OCI-LY1 (cell line): ENCODE measurements around the gene FAM149A.

Source experiments
- H2AFZ ChIP-seq: fragments of 200-600 bp; sonication (generic), shearing (Covaris generic); 2 replicates; pipeline ENCODE4 v1.6.0; 2014; ENCODE audit warnings: antibody characterized with exemption, mild to moderate bottlenecking, low read length
- H3F3A ChIP-seq: fragments of 200-600 bp; sonication (generic), shearing (Covaris generic); 2 replicates; pipeline ENCODE4 v1.6.0; 2014; ENCODE audit warnings: mild to moderate bottlenecking, antibody characterized with exemption, low read length, moderate library complexity; ENCODE audit not compliant: insufficient read depth
- H3K27ac ChIP-seq: fragments of 200-600 bp; sonication (generic); 2 replicates; pipeline ENCODE4 v1.5.1; 2014; ENCODE audit warnings: low read length, mixed run types, mild to moderate bottlenecking, low read depth; ENCODE audit not compliant: poor library complexity, severe bottlenecking
- H3K27me3 ChIP-seq: fragments of 200-600 bp; sonication (generic); 2 replicates; pipeline ENCODE4 v1.6.0; 2014; ENCODE audit warnings: antibody characterized with exemption, mild to moderate bottlenecking, low read length, moderate library complexity; ENCODE audit not compliant: insufficient read depth
- H3K36me3 ChIP-seq: fragments of 200-600 bp; sonication (generic); 2 replicates; pipeline ENCODE4 v1.6.1; 2014; ENCODE audit warnings: mild to moderate bottlenecking, antibody characterized with exemption, low read length, moderate library complexity, mixed read lengths; ENCODE audit not compliant: insufficient read depth
- H3K4me1 ChIP-seq: fragments of 200-600 bp; sonication (generic); 2 replicates; pipeline ENCODE4 v1.5.1; 2014; ENCODE audit warnings: mild to moderate bottlenecking, low read length, moderate library complexity; ENCODE audit not compliant: insufficient read depth, severe bottlenecking
- H3K4me2 ChIP-seq: fragments of 200-600 bp; sonication (generic), shearing (Covaris generic); 2 replicates; pipeline ENCODE4 v1.6.1; 2014; ENCODE audit warnings: low read length
- H3K4me3 ChIP-seq: fragments of 200-600 bp; sonication (generic); 2 replicates; pipeline ENCODE4 v1.5.1; 2014; ENCODE audit warnings: low read length, low read depth, mild to moderate bottlenecking, mixed read lengths; ENCODE audit not compliant: poor library complexity, severe bottlenecking
- H3K79me2 ChIP-seq: fragments of 200-600 bp; shearing (Covaris generic); 2 replicates; pipeline ENCODE4 v1.6.1; 2016; ENCODE audit warnings: mixed run types, low read length, mixed read lengths; ENCODE audit not compliant: insufficient read depth
- H3K9ac ChIP-seq: fragments of 200-600 bp; sonication (generic), shearing (Covaris generic); 2 replicates; pipeline ENCODE4 v1.6.1; 2014; ENCODE audit warnings: mild to moderate bottlenecking, low read length, mixed read lengths
- H3K9me2 ChIP-seq: fragments of 200-600 bp; sonication (generic), shearing (Covaris generic); 2 replicates; pipeline ENCODE4 v1.6.1; 2014; ENCODE audit warnings: low read depth, mild to moderate bottlenecking, low read length, mixed read lengths
- H3K9me3 ChIP-seq: fragments of 200-600 bp; shearing (Covaris generic); 2 replicates; pipeline ENCODE4 v1.6.1; 2014; ENCODE audit warnings: low read length, mixed read lengths
- H4K20me1 ChIP-seq: fragments of 200-600 bp; sonication (generic), shearing (Covaris generic); 2 replicates; pipeline ENCODE4 v1.6.0; 2016; ENCODE audit warnings: mild to moderate bottlenecking, low read length; ENCODE audit not compliant: insufficient read depth
- EZH2 ChIP-seq: fragments of 200-600 bp; sonication (generic), shearing (Covaris generic); IDR thresholded peaks from 2 replicates; pipeline ENCODE4 v1.8.0; 2017; ENCODE audit warnings: borderline replicate concordance, mixed run types, mild to moderate bottlenecking, antibody characterized with exemption, low read length, moderate library complexity, mixed read lengths
- TF ChIP-seq, protein P1 (sequence below): fragments of 200-600 bp; sonication (generic), shearing (Covaris generic); IDR thresholded peaks from 2 replicates; pipeline ENCODE4 v1.5.1; 2017; ENCODE audit warnings: mild to moderate bottlenecking, antibody characterized with exemption, low read length, moderate library complexity, mixed read lengths

The FAM149A gene

DNA sequence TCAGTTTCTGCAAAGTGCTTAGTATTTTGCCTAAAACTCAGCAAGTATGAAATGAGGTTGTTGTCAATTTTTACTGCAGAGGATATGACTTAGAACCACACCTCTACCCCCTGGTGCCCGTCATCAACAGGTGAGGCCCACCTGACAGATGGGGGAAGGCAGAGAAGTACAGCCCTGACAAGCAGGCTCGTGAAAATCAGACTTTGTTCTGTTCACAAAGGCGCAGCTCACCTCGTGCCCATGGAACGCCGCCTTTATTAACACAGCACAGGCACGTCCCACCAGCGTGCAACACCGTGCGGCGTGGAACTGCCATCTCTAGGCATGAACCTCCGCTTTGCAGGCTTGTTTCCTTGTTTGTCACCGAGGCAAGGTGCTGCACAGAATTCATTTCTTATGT lies 100.2 kb downstream of the FAM149A start:
- no peak overlapping the region for H2AFZ ChIP-seq
- H4K20me1 ChIP-seq, result no peaks in the 10 kb centered on the region
- H3K4me3 ChIP-seq, result no peak overlapping the region
- no peaks in the 10 kb centered on the region for H3K27me3 ChIP-seq
- H3K9me3 ChIP-seq, result 0 out of 2 replicates have a peak, but pooled peaks cover 3% of the 10 kb centered on the region
- no peaks in the 10 kb centered on the region for H3K9me2 ChIP-seq
- TF ChIP-seq EZH2, result no peak
- TF ChIP-seq, protein P1, sequence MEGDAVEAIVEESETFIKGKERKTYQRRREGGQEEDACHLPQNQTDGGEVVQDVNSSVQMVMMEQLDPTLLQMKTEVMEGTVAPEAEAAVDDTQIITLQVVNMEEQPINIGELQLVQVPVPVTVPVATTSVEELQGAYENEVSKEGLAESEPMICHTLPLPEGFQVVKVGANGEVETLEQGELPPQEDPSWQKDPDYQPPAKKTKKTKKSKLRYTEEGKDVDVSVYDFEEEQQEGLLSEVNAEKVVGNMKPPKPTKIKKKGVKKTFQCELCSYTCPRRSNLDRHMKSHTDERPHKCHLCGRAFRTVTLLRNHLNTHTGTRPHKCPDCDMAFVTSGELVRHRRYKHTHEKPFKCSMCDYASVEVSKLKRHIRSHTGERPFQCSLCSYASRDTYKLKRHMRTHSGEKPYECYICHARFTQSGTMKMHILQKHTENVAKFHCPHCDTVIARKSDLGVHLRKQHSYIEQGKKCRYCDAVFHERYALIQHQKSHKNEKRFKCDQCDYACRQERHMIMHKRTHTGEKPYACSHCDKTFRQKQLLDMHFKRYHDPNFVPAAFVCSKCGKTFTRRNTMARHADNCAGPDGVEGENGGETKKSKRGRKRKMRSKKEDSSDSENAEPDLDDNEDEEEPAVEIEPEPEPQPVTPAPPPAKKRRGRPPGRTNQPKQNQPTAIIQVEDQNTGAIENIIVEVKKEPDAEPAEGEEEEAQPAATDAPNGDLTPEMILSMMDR, result no peak
- no peaks in the 10 kb centered on the region for H3F3A ChIP-seq
- no peak overlapping the region for H3K9ac ChIP-seq
- H3K79me2 ChIP-seq, result no peaks in the 10 kb centered on the region
- no peaks in the 10 kb centered on the region; the same call in 1 of the 2 replicates for H3K36me3 ChIP-seq
- peaks cover 5% of the 10 kb centered on the region for H3K4me1 ChIP-seq
- H3K27ac ChIP-seq, result no peak overlapping the region
- H3K4me2 ChIP-seq, result no peak overlapping the region

DNA sequence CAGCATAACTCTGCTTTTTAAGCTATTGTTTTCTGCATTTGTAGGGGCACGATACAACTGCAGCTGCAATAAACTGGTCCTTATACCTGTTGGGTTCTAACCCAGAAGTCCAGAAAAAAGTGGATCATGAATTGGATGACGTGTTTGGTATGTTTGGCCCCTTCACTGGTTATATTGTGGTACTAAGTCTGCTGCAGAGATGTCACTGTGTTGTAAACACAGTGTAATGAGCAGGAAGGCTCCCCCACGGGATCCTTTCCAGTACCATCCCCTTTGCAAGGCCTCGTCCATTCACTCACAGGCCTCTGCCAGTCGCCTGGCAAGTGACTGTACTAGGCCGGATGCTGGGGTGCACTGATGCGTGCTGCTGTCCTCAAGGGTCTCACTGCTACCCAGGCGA lies 100.7 kb downstream of the FAM149A start:
- no peak overlapping the region for H3K27ac ChIP-seq
- H3K27me3 ChIP-seq, result no peaks in the 10 kb centered on the region
- no peaks in the 10 kb centered on the region; the same call in 1 of the 2 replicates for H3K36me3 ChIP-seq
- H3K4me2 ChIP-seq, result no peak overlapping the region
- no peak overlapping the region for H2AFZ ChIP-seq
- no peaks in the 10 kb centered on the region for H3K79me2 ChIP-seq
- H3K9ac ChIP-seq, result no peak overlapping the region
- H3F3A ChIP-seq, result no peaks in the 10 kb centered on the region
- H3K4me3 ChIP-seq, result no peak overlapping the region
- H4K20me1 ChIP-seq, result no peaks in the 10 kb centered on the region
- H3K4me1 ChIP-seq, result peaks cover 5% of the 10 kb centered on the region
- no peaks in the 10 kb centered on the region for H3K9me2 ChIP-seq
- TF ChIP-seq, protein P1, result no peak
- TF ChIP-seq EZH2, result no peak
- H3K9me3 ChIP-seq, result 0 out of 2 replicates have a peak, but pooled peaks cover 3% of the 10 kb centered on the region

DNA sequence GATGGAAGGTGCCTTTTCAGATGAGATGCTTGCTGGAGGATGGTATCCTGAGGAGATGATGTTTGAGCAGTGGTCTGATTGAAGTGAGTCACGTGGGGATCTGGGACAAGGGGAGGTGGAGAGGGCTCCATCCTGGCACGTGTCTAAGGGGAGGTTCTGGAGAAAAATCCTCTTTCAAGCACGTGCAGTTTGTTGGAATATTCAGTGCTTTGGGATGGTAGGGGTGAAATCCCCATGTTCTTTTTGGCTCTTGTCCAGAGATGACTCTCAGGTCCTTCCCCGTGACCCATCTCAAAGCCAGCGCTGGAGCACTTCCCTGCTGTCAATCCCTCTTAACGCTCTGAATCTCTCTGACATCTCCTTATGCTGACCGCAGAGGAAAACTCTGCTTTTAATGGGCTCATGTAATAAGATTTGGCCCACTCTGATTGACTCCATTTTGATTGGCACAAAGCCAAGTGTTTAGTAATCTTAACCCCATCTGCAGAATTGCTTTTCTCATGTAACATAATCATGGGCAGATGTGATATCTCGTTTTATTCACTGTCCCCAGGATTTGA lies 112.0 kb downstream of the FAM149A start:
- H4K20me1 ChIP-seq, result no peaks in the 10 kb centered on the region
- no peaks in the 10 kb centered on the region for H3K4me1 ChIP-seq
- no peaks in the 10 kb centered on the region for H3K27me3 ChIP-seq
- H3K27ac ChIP-seq, result no peak overlapping the region
- no peaks in the 10 kb centered on the region for H3K9me2 ChIP-seq
- H3K36me3 ChIP-seq, result no peaks in the 10 kb centered on the region
- H2AFZ ChIP-seq, result no peak overlapping the region
- no peak overlapping the region for H3K4me2 ChIP-seq
- no peaks in the 10 kb centered on the region for H3K79me2 ChIP-seq
- no peak for TF ChIP-seq EZH2
- TF ChIP-seq, protein P1, result no peak
- no peak overlapping the region for H3K4me3 ChIP-seq
- H3K9me3 ChIP-seq, result no peaks in the 10 kb centered on the region
- no peak overlapping the region for H3K9ac ChIP-seq
- no peaks in the 10 kb centered on the region for H3F3A ChIP-seq
